Coronary artery (tissue), 2 donors: ENCODE data around the gene SCAPER.

Source experiments
- DNase-seq: peaks from one replicate; pipeline ENCODE4 v3.0.0-alpha.2; 2017; ENCODE audit warnings: low spot score
- H3K27ac ChIP-seq, 2 donors: fragments of 200-600 bp; sonication (generic); one replicate each; pipeline ENCODE4 v1.5.1; 2016 to 2019
- H3K4me3 ChIP-seq: fragments of 200-600 bp; sonication (generic); 2 replicates; pipeline ENCODE4 v1.5.1; 2016; ENCODE audit warnings: mild to moderate bottlenecking, moderate library complexity
- CTCF ChIP-seq: fragments of 200-600 bp; sonication (generic); IDR thresholded peaks from one replicate; pipeline ENCODE4 v1.5.1; 2019; ENCODE audit warnings: antibody characterized with exemption

The SCAPER gene

GRCh38 chr15:76809412-76810103, 95.6 kb downstream of the SCAPER start:
- TF ChIP-seq CTCF = no peak
- DNase-seq = no peak
- Histone ChIP-seq H3K4me3 (no peak overlapping the region), H3K27ac (no peak overlapping the region)

DNA sequence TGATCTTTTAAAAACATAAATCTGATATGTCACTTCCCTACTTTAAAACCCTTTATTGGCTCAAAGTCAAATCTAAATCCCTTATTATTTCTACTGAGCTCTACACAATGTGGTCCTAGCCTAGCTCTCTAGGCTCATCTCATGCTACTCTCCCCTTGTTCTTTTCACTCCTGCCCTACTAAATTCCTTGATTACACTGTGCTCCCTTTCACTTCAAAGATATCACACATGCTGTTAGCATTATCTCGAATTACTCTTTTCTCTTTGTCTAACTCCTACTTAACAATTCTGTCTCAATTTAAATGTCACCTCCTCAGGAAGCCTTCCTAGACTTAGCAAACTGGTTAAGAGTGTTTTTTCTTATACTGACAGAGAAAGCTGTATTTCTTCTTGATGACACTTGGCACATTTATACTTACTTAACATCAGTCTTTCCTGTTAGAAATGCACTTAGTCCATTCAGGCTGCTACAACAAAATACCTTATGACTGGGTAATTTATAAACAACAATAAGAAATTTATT, 102.0 kb downstream of the SCAPER start:
- no peak for DNase-seq
- no peak overlapping the region for H3K27ac ChIP-seq
- TF ChIP-seq CTCF = no peak
- H3K4me3 ChIP-seq = no peak overlapping the region

DNA sequence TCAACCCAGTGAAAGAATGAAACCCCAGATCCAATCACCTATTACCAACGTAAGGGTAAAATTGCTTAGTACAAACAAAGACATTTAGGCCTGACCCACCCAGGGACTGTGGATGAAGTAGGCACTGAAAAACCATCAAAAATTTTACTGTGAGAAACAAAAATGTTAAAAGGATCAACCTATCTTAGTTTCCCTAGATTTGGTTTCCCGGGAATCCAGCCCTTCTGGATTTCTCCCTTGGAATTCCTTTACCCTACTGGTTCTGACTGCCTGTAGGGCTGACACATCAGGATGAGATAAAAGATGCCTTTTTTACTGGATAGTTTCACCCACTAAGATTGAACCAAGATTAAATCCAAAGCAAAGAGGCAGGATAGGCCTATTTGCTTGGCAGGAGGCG, 102.7 kb downstream of the SCAPER start:
- Histone ChIP-seq H3K4me3 (no peak overlapping the region), H3K27ac (no peak overlapping the region)
- no peak for TF ChIP-seq CTCF
- no peak for DNase-seq

GRCh38 chr15:76799760-76800159, 105.4 kb downstream of the SCAPER start:
- no peak overlapping the region for H3K4me3 ChIP-seq
- DNase-seq = no peak
- no peak for TF ChIP-seq CTCF
- no peak overlapping the region for H3K27ac ChIP-seq

DNA sequence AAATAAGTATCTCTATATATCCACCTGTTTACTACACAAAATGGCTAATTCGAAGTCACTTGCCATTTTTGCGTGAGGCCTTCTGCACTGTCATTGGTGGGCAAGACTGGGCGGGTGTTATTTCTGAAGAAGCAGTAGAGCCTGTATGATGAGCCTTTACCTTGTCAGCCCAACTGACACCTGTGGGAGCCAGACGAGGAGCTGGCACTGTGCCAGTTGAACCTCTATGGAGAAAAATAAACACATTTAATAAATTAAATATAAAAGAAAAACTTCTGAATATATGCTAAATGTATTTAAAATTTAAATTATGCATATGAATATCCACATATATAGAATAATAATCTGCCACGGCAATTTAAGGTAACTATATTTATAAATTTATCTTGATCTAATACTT, 109.9 kb downstream of the SCAPER start:
- DNase-seq = no peak
- Histone ChIP-seq H3K27ac (no peak overlapping the region), H3K4me3 (no peak overlapping the region)
- TF ChIP-seq CTCF = no peak

GRCh38 chr15:76793162-76793561, 112.0 kb downstream of the SCAPER start:
- no peak for TF ChIP-seq CTCF
- Histone ChIP-seq H3K27ac (no peak overlapping the region), H3K4me3 (no peak overlapping the region)
- DNase-seq = no peak

DNA sequence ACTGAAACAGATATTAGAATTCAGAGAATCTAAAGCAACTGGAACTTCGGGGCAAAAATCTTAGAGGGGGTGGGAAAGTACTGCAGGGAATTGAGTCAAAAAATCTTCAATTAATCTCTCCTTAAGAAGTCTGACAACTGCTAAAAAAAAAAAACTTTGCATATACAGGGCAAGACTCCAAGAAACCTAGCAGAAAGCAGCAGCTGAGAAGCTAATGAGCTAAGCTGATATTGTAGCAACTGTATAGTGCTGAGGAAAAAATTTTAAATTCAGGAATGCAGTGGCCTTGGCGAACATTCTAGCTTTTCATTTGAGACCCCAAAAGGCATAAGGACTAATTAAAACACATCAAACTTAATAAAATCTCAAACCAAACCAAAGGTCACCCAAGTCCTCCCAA, 113.6 kb downstream of the SCAPER start:
- TF ChIP-seq CTCF = no peak
- Histone ChIP-seq H3K27ac (no peak overlapping the region), H3K4me3 (no peak overlapping the region)
- DNase-seq = no peak
